GM19351 (cell line): ENCODE measurements around the gene PRDM8.
"Not testable (repeated sequence)": the region's sequence is repeated elsewhere in the genome, so short reads cannot be mapped to it uniquely, and the experiment has no call there.

Experiments
- ATAC-seq: cut with Tn5 transposase; IDR thresholded peaks from one replicate; pipeline ENCODE4 v1.9.1; 2021; ENCODE audit warnings: mild to moderate bottlenecking, moderate library complexity; ENCODE audit not compliant: unreplicated experiment

Gene PRDM8

GRCh38 chr4:80225595-80225994, 28.3 kb downstream of the PRDM8 start:
- ATAC-seq, result no peak

GRCh38 chr4:80226094-80226493, 28.8 kb downstream of the PRDM8 start:
- ATAC-seq, result no peak

DNA sequence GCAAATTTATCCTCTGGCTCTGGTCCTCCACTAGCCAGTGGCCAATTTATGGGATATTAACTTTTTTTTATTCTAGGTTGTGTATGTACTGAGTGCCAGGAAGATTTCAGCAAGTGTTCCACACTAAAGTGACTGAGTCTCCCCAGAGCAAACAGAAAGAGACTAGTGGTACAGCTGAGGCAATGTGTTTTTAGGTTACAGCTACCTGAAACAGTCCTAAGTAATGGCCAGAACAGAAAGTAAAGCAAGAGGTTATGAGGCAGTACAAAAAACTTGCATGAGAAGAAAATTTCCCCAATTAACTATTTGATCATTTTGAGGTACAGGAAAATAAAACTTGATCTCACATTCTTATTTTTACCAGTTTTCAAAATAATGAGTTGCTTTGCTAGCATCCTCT, 31.2 kb downstream of the PRDM8 start:
- peak; percentile 53 for ATAC-seq

DNA sequence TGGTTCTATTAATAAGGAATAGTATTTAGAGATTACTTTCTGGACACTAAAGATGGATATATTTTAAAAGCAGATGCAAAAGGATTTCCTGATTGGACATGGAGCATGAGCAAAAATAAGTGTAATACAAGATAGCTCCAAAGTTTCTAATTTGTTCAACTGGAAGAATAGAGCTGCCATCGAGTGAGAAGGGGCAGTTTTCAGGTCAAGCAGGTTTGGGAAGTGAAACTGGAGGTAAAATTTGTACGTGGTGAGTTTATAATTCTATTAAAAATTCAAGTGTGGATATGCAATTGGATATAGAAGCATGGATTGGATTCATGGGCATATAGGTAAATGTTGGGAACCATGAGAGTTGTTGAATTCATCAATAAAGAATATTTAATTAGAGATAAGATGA, 31.8 kb downstream of the PRDM8 start:
- peak; percentile 28 for ATAC-seq

DNA sequence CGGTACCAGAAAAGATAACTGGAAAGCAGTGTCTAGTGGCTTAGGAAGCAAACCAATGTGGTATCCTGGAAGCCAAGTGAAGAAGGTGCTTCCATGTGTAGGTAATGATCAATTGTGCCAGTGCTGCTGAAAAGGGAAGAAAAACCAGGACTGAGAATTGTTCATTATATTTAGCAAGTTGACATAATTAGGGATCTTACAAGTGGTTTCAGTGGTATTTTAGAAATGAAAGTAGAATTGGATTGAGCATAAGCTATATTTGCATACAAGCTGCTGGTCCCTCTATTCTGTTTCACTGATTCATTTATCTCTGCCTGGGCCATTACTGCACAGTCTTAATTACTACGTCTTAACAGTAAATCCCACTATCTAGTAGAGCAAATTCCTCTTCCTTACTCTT, 32.3 kb downstream of the PRDM8 start:
- ATAC-seq, result peak; percentile 87

- no peak for ATAC-seq
Measured at GRCh38 chr4:80231180-80231579, 33.9 kb downstream of the PRDM8 start.

DNA sequence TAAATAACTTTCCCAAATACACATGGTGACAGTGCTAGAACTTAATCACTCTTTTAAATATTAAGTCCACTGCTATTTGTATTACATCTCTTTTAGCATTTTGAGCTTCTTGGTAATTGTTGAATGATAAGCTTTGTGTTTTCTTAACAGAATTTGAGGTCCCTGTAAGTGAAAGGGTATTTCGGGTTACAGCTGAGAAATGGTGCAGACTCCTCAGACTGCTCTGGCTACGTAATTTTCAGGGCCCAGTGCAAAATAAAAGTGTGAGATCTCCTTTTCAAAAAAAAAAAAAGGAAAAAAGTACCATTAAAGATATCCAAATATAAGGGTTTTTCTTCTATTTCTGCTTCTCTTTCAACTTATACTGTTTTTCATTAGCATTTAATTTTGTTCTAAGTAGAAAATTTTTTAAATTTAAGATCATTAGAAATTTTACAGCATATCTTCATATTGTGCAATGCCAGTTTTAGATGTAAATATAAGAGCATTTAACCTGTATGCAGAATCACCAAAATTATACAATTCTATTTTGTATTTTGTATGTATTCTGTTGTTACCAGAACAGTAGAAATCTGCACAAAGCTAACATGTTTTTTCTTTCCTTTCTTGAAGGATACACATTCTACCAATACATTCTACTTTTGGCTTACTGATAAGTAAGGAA, 35.5 kb downstream of the PRDM8 start:
- no peak for ATAC-seq

DNA sequence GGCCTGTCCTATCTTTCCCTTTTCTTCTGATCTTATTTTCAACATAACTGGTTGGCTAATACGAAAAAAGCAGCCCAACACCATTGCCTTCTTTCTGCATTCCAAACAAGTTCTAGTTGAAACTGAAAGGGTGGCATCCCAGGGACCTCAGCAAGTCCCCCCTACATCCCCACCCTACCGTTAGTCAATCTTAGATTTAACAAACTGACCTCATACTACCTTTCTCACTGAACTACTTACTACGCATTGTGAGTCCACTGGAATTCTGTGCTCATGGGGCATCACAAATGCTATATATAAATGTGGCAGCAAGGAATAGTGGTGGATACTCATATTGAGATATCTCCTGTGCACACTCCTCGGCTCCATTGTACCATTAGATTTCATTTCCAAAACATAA, 36.1 kb downstream of the PRDM8 start:
- no peak for ATAC-seq

GRCh38 chr4:80235451-80235850, 38.1 kb downstream of the PRDM8 start:
- no peak for ATAC-seq

DNA sequence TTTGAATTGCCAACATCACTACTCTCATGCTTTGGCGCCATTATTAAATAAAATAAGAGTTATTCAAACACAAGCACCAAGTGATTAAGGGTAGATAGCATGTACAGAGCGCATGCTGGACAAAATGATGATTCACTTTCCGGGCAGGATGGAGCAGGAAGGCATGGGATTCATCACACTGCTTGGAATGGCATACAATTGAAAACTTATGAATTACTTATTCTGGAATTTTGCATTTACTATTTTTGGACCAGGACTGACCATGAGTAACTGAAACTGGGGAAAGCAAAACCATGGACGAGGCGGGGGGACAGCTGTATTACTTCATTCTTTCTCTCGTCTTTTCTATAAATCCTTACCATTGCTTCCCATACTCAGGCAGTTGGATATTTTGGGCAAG, 40.7 kb downstream of the PRDM8 start:
- no peak for ATAC-seq

GRCh38 chr4:80239480-80240150, 42.3 kb downstream of the PRDM8 start:
- ATAC-seq, result no peak

DNA sequence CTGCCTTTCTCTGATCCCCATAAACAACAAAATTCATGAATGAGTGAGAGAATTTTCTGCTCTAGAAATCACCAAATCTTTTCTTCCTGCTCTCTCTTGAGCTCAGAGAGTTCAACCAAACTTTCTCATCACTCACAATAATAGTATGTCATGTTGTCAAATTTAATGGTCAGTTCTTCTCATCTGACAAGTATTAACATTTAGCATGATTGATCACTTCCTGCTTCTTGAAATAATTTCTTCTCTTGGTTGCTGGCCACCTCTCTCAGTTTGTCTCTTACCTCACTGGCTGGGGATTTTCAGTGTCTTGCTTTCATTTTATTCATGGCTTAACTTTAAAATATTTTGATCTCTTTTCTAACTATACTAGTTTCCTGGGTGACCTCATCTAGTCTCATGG, 43.7 kb downstream of the PRDM8 start:
- no peak for ATAC-seq

DNA sequence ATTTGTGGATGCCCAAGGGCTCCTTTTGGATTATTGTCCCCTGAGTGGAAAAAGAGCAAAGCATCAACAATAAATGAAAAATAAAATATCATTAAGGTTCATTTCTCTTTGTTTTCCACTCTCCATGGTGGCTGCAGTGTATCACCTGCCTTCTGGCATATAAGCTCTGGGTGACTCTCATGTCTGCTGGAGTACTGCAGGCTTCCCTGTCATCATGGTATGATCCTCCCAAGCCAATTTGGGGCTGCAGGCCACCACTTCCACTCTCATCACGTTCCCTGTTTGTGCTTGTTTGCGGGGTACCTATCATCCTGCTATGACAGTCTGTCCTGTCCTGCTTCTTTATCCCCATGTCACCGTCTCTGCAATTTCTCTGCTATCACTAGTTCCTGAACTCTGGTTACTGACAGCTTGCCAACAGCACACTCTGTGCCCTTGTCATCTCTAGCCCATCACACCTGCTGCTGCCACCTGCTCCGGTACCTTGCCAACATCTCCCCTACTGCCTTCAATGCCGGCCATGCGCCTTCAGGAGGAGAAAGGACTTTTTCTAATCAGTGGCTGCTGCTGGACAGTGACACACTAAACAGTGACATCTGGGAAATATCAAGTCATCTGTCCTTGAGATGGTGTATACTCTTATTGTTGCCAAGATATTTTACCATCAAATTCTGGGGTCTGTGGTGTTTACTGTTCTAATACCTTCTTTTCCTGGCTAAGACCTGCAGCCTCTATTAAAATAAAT, 46.1 kb downstream of the PRDM8 start:
- ATAC-seq, result no peak

DNA sequence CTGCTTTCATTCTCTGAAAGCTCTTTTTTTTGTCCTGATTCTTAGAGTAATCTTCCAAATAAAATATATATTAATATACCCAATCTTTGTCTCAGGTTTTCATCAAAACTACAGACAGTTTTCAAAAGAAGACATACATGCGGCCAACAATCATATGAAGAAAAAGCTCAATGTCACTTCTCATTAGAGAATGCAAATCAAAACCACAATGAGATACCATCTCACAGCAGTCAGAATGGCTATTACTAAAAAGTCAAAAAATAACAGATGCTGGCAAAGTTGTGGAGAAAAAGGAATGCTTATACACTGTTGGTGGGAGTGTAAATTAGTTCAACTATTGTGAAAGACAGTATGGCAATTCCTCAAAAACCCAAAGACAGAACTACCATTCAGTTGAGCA, 50.2 kb downstream of the PRDM8 start:
- ATAC-seq, result not testable (repeated sequence)

DNA sequence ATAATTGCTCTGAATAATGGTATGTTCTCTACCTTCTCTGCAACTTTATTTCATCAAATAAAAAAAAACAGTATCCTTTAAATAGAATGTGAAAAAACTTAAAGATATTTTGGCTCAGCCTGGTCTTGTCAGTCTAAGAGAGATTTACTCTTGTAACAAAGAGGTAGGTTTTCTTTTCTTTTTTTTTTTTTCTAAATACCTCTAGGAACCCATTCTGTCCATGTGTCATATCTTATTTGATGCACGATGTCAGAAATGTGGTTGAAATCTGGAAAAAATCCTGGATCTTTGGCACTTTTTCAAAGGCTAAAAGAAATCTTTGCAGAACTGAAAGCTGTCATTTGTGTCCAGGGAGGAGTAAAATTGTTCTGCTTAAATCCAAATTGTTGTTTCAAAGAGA, 51.8 kb downstream of the PRDM8 start:
- no peak for ATAC-seq

DNA sequence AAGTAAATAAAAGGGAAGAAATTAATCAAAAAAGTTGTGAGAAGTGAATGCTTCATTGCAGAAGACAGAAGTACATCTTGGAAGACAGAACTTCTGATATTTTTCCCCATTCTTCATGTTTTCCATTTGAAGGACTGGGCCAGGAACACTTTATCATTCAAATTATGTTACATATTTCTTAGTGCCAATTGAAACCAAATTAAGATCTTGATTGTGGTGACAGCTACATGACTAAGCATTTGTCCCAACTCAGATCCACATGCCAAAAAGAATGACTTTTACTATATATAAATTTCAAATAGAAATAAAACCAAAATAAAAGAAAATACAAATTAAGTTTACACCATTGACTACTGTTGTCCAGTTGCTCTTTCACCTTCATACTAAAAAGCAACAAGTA, 55.1 kb downstream of the PRDM8 start:
- no peak for ATAC-seq

- no peak for ATAC-seq
Measured at GRCh38 chr4:80252953-80253352, 55.6 kb downstream of the PRDM8 start.

- no peak for ATAC-seq
Measured at GRCh38 chr4:80253510-80253909, 56.2 kb downstream of the PRDM8 start.
